HT-29 (cell line): Measurements from ENCODE around the gene CACNA2D4. TPM values are rescaled to one million over a fixed set of nuclear protein-coding genes. Genes with fewer than 3 reads are reported as not detected.
"Not testable (repeated sequence)": the region's sequence is repeated elsewhere in the genome, so short reads cannot be mapped to it uniquely, and the experiment has no call there.

Experiments
- DNase-seq: peaks from one replicate; pipeline ENCODE4 v3.0.0-alpha.2; 2015; ENCODE audit warnings: low spot score
- total RNA-seq: library from RNA; depleted of rRNA; stranded (reverse); fragments of >200 nt; shearing (Covaris generic); gene quantifications from 2 replicates; pipeline ENCODE4 v1.2.3, GENCODE V29; 2014

The CACNA2D4 gene
- total RNA-seq, 1 experiment from 2014 or later, result 3.4 TPM

GRCh38 chr12:1832801-1833595, 85.5 kb downstream of the CACNA2D4 start:
- DNase-seq, result no peak

- DNase-seq, result peak; percentile 80
Measured at GRCh38 chr12:1830981-1831963, 87.2 kb downstream of the CACNA2D4 start.

GRCh38 chr12:1830401-1830845, 88.0 kb downstream of the CACNA2D4 start:
- no peak for DNase-seq

- DNase-seq, result no peak
Measured at GRCh38 chr12:1829306-1829900, 89.0 kb downstream of the CACNA2D4 start.

GRCh38 chr12:1828856-1829255, 89.6 kb downstream of the CACNA2D4 start:
- no peak for DNase-seq

- no peak for DNase-seq
Measured at GRCh38 chr12:1827826-1828805, 90.3 kb downstream of the CACNA2D4 start.

GRCh38 chr12:1826867-1827705, 91.4 kb downstream of the CACNA2D4 start:
- no peak for DNase-seq

GRCh38 chr12:1826401-1826800, 92.1 kb downstream of the CACNA2D4 start:
- DNase-seq, result no peak

GRCh38 chr12:1825382-1826102, 92.9 kb downstream of the CACNA2D4 start:
- DNase-seq, result no peak

GRCh38 chr12:1823237-1823636, 95.2 kb downstream of the CACNA2D4 start:
- no peak for DNase-seq

GRCh38 chr12:1822699-1823098, 95.8 kb downstream of the CACNA2D4 start:
- no peak for DNase-seq

GRCh38 chr12:1821805-1822204, 96.6 kb downstream of the CACNA2D4 start:
- DNase-seq, result no peak

GRCh38 chr12:1820896-1821291, 97.6 kb downstream of the CACNA2D4 start:
- DNase-seq, result no peak

- no peak for DNase-seq
Measured at GRCh38 chr12:1820191-1820895, 98.1 kb downstream of the CACNA2D4 start, which contains the start of gene LRTM2. Gene LRTM2 (plus strand): TSS chr12:1820565. CDS start chr12:1828149, 7,584 bp downstream.

- no peak for DNase-seq
Measured at GRCh38 chr12:1819571-1819970, 98.9 kb downstream of the CACNA2D4 start.

GRCh38 chr12:1819050-1819449, 99.4 kb downstream of the CACNA2D4 start:
- no peak for DNase-seq

GRCh38 chr12:1817928-1818327, 100.5 kb downstream of the CACNA2D4 start:
- not testable (repeated sequence) for DNase-seq

GRCh38 chr12:1816730-1817348, 101.6 kb downstream of the CACNA2D4 start:
- no peak for DNase-seq
